ENCODE measurements around the gene CCND3.
A peak's percentile ranks its signal among the peaks of the same experiment; 100 is the strongest.

The CCND3 gene

GRCh38 chr6:41927253-41927652 is 14.4 kb downstream of the CCND3 start:
- DNase-seq (ENCODE audit: extremely low read depth in 1 of 2, low read depth in 1 of 2): no peak

GRCh38 chr6:41922154-41922553 is 19.5 kb downstream of the CCND3 start:
- no peak for DNase-seq (ENCODE audit: extremely low read depth in 1 of 2, low read depth in 1 of 2)

GRCh38 chr6:41921712-41921998 is 20.0 kb downstream of the CCND3 start:
- DNase-seq (ENCODE audit: extremely low read depth in 1 of 2, low read depth in 1 of 2): no peak

- peak; percentile 84 to 92 for DNase-seq (ENCODE audit: extremely low read depth in 1 of 2, low read depth in 1 of 2)
Measured at GRCh38 chr6:41920921-41921711, 20.5 kb downstream of the CCND3 start, which contains the start of the genes BYSL and MED20. Gene BYSL, plus strand, starts transcription at chr6:41921499. Its CDS starts 64 bp downstream, at chr6:41921563. Gene MED20, minus strand, starts transcription at chr6:41921139. Its CDS starts 121 bp downstream, at chr6:41921018.

GRCh38 chr6:41917528-41917927 is 24.1 kb downstream of the CCND3 start:
- DNase-seq (ENCODE audit: extremely low read depth in 1 of 2, low read depth in 1 of 2): no peak

- DNase-seq (ENCODE audit: extremely low read depth in 1 of 2, low read depth in 1 of 2): no peak
Measured at GRCh38 chr6:41914869-41915530, 26.6 kb downstream of the CCND3 start.

GRCh38 chr6:41914343-41914742 is 27.3 kb downstream of the CCND3 start:
- DNase-seq (ENCODE audit: extremely low read depth in 1 of 2, low read depth in 1 of 2): no peak

- DNase-seq (ENCODE audit: extremely low read depth in 1 of 2, low read depth in 1 of 2): no peak
Measured at GRCh38 chr6:41909727-41910126, 31.9 kb downstream of the CCND3 start.

GRCh38 chr6:41901882-41902519 is 39.6 kb downstream of the CCND3 start:
- DNase-seq (ENCODE audit: extremely low read depth in 1 of 2, low read depth in 1 of 2): peak in 1 of 2 donors; percentile 32

- no peak for DNase-seq (ENCODE audit: extremely low read depth in 1 of 2, low read depth in 1 of 2)
Measured at GRCh38 chr6:41900861-41901260, 40.7 kb downstream of the CCND3 start.

- DNase-seq (ENCODE audit: extremely low read depth in 1 of 2, low read depth in 1 of 2): no peak
Measured at GRCh38 chr6:41896281-41896680, 45.3 kb downstream of the CCND3 start.

- peak; percentile 69 to 90 for DNase-seq (ENCODE audit: extremely low read depth in 1 of 2, low read depth in 1 of 2)
Measured at GRCh38 chr6:41895300-41896233, 46.0 kb downstream of the CCND3 start, which contains the start of gene USP49. Gene USP49, minus strand, starts transcription at chr6:41895375. Its CDS starts 88,392 bp downstream, at chr6:41806983.

GRCh38 chr6:41894366-41895299 is 47.0 kb downstream of the CCND3 start:
- no peak for DNase-seq (ENCODE audit: extremely low read depth in 1 of 2, low read depth in 1 of 2)

GRCh38 chr6:41892921-41893564 is 48.6 kb downstream of the CCND3 start:
- no peak for DNase-seq (ENCODE audit: extremely low read depth in 1 of 2, low read depth in 1 of 2)

- DNase-seq (ENCODE audit: extremely low read depth in 1 of 2, low read depth in 1 of 2): no peak
Measured at GRCh38 chr6:41887331-41887751, 54.3 kb downstream of the CCND3 start.

GRCh38 chr6:41885930-41886329 is 55.7 kb downstream of the CCND3 start:
- DNase-seq (ENCODE audit: extremely low read depth in 1 of 2, low read depth in 1 of 2): no peak

- DNase-seq (ENCODE audit: extremely low read depth in 1 of 2, low read depth in 1 of 2): no peak
Measured at GRCh38 chr6:41884957-41885356, 56.7 kb downstream of the CCND3 start.

Measured in activated CD8-positive, alpha-beta memory T cell treated with anti-CD3 and anti-CD28 coated beads for 1 hour (primary cell).